HCT116 (cell line): ENCODE results near the gene THSD4. TPM values are rescaled to one million over a fixed set of nuclear protein-coding genes. Genes with fewer than 3 reads are reported as not detected.

Source experiments
- ATAC-seq: fragments of 200-7000 bp; cut with Tn5 transposase; 2 replicates; pipeline ENCODE4 v1.9.1; 2020; ENCODE audit warnings: mild to moderate bottlenecking, moderate library complexity
- BruUV-seq: library from RNA; stranded (reverse); fragments of 400-500 nt; replicated peaks from 2 replicates; lab custom pipeline; 2021; lab: Mats Ljungman, UMichigan
- CTCF ChIA-PET: fragments of 300-600 bp; sonication (Branson Sonifier 250); formaldehyde crosslinking; loops from one replicate; lab custom pipeline; 2021; ENCODE audit warnings: antibody characterized with exemption; lab: Charles Lee
- POLR2A ChIA-PET: fragments of 300-600, 350-600 bp; sonication (Branson Sonifier 250); formaldehyde crosslinking; loops from one replicate; lab custom pipeline; 2021; ENCODE audit warnings: antibody characterized with exemption; lab: Charles Lee
- RAD21 ChIA-PET, 2 experiments: fragments of 300-600 bp; sonication (Branson Sonifier 250); formaldehyde crosslinking; loops; one replicate each; lab custom pipeline; 2023; ENCODE audit warnings: low total read pairs in 2 of 2; ENCODE audit not compliant: uncharacterized antibody in 2 of 2, unreplicated experiment in 2 of 2, low non-redundant PET in 1 of 2; lab: Charles Lee
- DNase-seq: peaks from one replicate; pipeline ENCODE4 v3.0.0-alpha.2; 2010; ENCODE audit warnings: low read depth, low spot score
- H2AFZ ChIP-seq: fragments of 200-600 bp; shearing (Covaris generic), sonication (generic); 2 replicates; pipeline ENCODE4 v1.6.1; 2017; ENCODE audit warnings: low read depth, mixed run types, mixed read lengths, antibody characterized with exemption, low read length; ENCODE audit not compliant: poor library complexity, severe bottlenecking
- H3K27ac ChIP-seq: 2 replicates; pipeline ENCODE4 v1.5.1; 2012; ENCODE audit warnings: low read depth, low read length
- H3K27me3 ChIP-seq: fragments of 200-600 bp; sonication (generic); 2 replicates; pipeline ENCODE4 v1.6.1; 2016; ENCODE audit warnings: mixed run types, low read length, mixed read lengths; ENCODE audit not compliant: insufficient read depth
- H3K36me3 ChIP-seq, 2 experiments: fragments of 200-500 bp in 1 of 2; fragments of 200-600 bp in 1 of 2; sonication (Bioruptor generic) in 1 of 2; sonication (generic) in 1 of 2; 2 replicates each; pipeline versions ENCODE4 v1.5.1 to v1.6.1; 2014 to 2016; ENCODE audit warnings: low read length in 2 of 2, inconsistent platforms in 1 of 2, mixed read lengths in 1 of 2, mixed run types in 1 of 2; ENCODE audit not compliant: insufficient read depth in 2 of 2, control insufficient read depth in 1 of 2
- H3K4me1 ChIP-seq, 2 experiments: fragments of 200-600 bp in 1 of 2; sonication (generic) in 1 of 2; 2 replicates each; pipeline versions ENCODE4 v1.5.1 to v1.6.1; 2012 to 2017; ENCODE audit warnings: low read length in 2 of 2, inconsistent platforms in 1 of 2, mild to moderate bottlenecking in 1 of 2, mixed read lengths in 1 of 2, mixed run types in 1 of 2, moderate library complexity in 1 of 2; ENCODE audit not compliant: insufficient read depth in 2 of 2, control insufficient read depth in 1 of 2
- H3K4me2 ChIP-seq: fragments of 200-600 bp; sonication (generic); 2 replicates; pipeline ENCODE4 v1.6.1; 2017; ENCODE audit warnings: mixed run types, low read length, mixed read lengths
- H3K4me3 ChIP-seq, 2 experiments: fragments of 200-600 bp in 1 of 2; sonication (generic) in 1 of 2; replicated peaks in 1 of 2; 2 replicates each; pipeline ENCODE4 v1.5.1; 2011 to 2016; ENCODE audit warnings: low read length in 2 of 2, control low read depth in 1 of 2, low read depth in 1 of 2, mild to moderate bottlenecking in 1 of 2, mixed read lengths in 1 of 2, mixed run types in 1 of 2
- H3K79me2 ChIP-seq: fragments of 200-600 bp; sonication (generic); 2 replicates; pipeline ENCODE4 v1.6.1; 2017; ENCODE audit warnings: mild to moderate bottlenecking, mixed run types, low read length, moderate library complexity, mixed read lengths; ENCODE audit not compliant: insufficient read depth
- H3K9ac ChIP-seq: fragments of 200-600 bp; sonication (generic); 2 replicates; pipeline ENCODE4 v1.6.1; 2016; ENCODE audit warnings: low read length, mixed read lengths
- H3K9me2 ChIP-seq: fragments of 200-600 bp; sonication (generic), shearing (Covaris generic); 2 replicates; pipeline ENCODE4 v1.6.1; 2017; ENCODE audit warnings: mixed run types, mild to moderate bottlenecking, moderate library complexity; ENCODE audit not compliant: insufficient read depth
- H3K9me3 ChIP-seq, 2 experiments: fragments of 200-500 bp in 1 of 2; fragments of 200-600 bp in 1 of 2; sonication (Bioruptor generic) in 1 of 2; sonication (generic) in 1 of 2; 2 replicates each; pipeline ENCODE4 v1.6.1; 2014 to 2017; ENCODE audit warnings: low read length in 2 of 2, mixed read lengths in 2 of 2, inconsistent platforms in 1 of 2, low read depth in 1 of 2, mild to moderate bottlenecking in 1 of 2, mixed run types in 1 of 2, moderate library complexity in 1 of 2; ENCODE audit not compliant: control insufficient read depth in 1 of 2, insufficient read depth in 1 of 2
- H4K20me1 ChIP-seq: fragments of 200-600 bp; sonication (generic), shearing (Covaris generic); 2 replicates; pipeline ENCODE4 v1.6.1; 2017; ENCODE audit warnings: mixed run types, mild to moderate bottlenecking, moderate library complexity; ENCODE audit not compliant: insufficient read depth
- ATF3 ChIP-seq: IDR thresholded peaks from 2 replicates; pipeline ENCODE4 v1.6.1; 2012
- CBX3 ChIP-seq: IDR thresholded peaks from 2 replicates; pipeline ENCODE4 v1.6.1; 2012; ENCODE audit warnings: low read depth
- CTCF ChIP-seq, 3 experiments: fragments of 200-600 bp in 1 of 3; sonication (generic) in 1 of 3; IDR thresholded peaks in 2 of 3; conservative IDR thresholded peaks in 1 of 3; 2 replicates each; pipeline ENCODE4 v1.5.1; 2012 to 2017; ENCODE audit warnings: low read depth in 2 of 3, low read length in 2 of 3, antibody characterized with exemption in 1 of 3, borderline replicate concordance in 1 of 3, control low read depth in 1 of 3, mild to moderate bottlenecking in 1 of 3, mixed read lengths in 1 of 3, mixed run types in 1 of 3, moderate library complexity in 1 of 3; ENCODE audit not compliant: insufficient read depth in 1 of 3
- EGR1 ChIP-seq: IDR thresholded peaks from 2 replicates; pipeline ENCODE4 v1.6.1; 2012; ENCODE audit warnings: low read depth
- ELF1 ChIP-seq: IDR thresholded peaks from 2 replicates; pipeline ENCODE4 v1.6.1; 2012; ENCODE audit warnings: low read depth, borderline replicate concordance
- EZH2phosphoT487 ChIP-seq: fragments of 200-600 bp; IDR thresholded peaks from 2 replicates; pipeline ENCODE4 v1.6.1; 2018; ENCODE audit warnings: antibody characterized with exemption, borderline replicate concordance
- JUND ChIP-seq: IDR thresholded peaks from 2 replicates; pipeline ENCODE4 v1.6.1; 2012
- MAX ChIP-seq: IDR thresholded peaks from 2 replicates; pipeline ENCODE4 v1.6.1; 2012
- POLR2A ChIP-seq: IDR thresholded peaks from 2 replicates; pipeline ENCODE4 v1.7.0; 2011; ENCODE audit warnings: borderline replicate concordance; ENCODE audit not compliant: insufficient read depth, insufficient read length; ENCODE audit errors: extremely low read depth
- POLR2AphosphoS5 ChIP-seq: IDR thresholded peaks from 2 replicates; pipeline ENCODE4 v1.6.1; 2011; ENCODE audit warnings: mild to moderate bottlenecking, low read depth, low read length, moderate library complexity
- SIN3A ChIP-seq: IDR thresholded peaks from 2 replicates; pipeline ENCODE4 v1.6.1; 2012; ENCODE audit warnings: low read depth
- SP1 ChIP-seq: IDR thresholded peaks from 2 replicates; pipeline ENCODE4 v1.6.1; 2012; ENCODE audit warnings: low read depth
- SRF ChIP-seq: IDR thresholded peaks from 2 replicates; pipeline ENCODE4 v1.6.1; 2012; ENCODE audit warnings: low read depth
- TCF7L2 ChIP-seq: IDR thresholded peaks from 2 replicates; pipeline ENCODE4 v1.7.0; 2011; ENCODE audit warnings: borderline replicate concordance, inconsistent platforms; ENCODE audit not compliant: insufficient read depth, insufficient read length; ENCODE audit errors: extremely low read depth
- YY1 ChIP-seq: IDR thresholded peaks from 2 replicates; pipeline ENCODE4 v1.6.1; 2011; ENCODE audit warnings: low read length, low read depth, moderate library complexity, mild to moderate bottlenecking; ENCODE audit not compliant: insufficient replicate concordance; ENCODE audit errors: extremely low read depth
- ZBTB33 ChIP-seq: IDR thresholded peaks from 2 replicates; pipeline ENCODE4 v1.6.1; 2011; ENCODE audit warnings: mild to moderate bottlenecking, low read length, moderate library complexity; ENCODE audit not compliant: insufficient replicate concordance; ENCODE audit errors: extremely low read depth
- ZNF274 ChIP-seq: fragments of 200-500 bp; sonication (Bioruptor generic); IDR thresholded peaks from 2 replicates; pipeline ENCODE4 v1.6.1; 2014; ENCODE audit warnings: mild to moderate bottlenecking, low read depth, low read length, inconsistent platforms
- intact Hi-C: fragments of 100-400 bp; cut with micrococcal nuclease; formaldehyde crosslinking; loops from 2 replicates; pipeline ENCODE4 v1.10.0; 2022
- total RNA-seq: library from RNA; stranded (reverse); gene quantifications from one replicate; pipeline ENCODE4 v1.2.1, GENCODE V29; 2021; ENCODE audit not compliant: unreplicated experiment

Gene THSD4
- total RNA-seq, 1 experiment from 2014 or later = 30.5 TPM

GRCh38 chr15:71110405-71111180 lies 4.7 kb upstream of the THSD4 start:
- Histone ChIP-seq H3K4me1 (peaks cover 11 to 12% of the 10 kb centered on the region in 2 experiments; a peak in 3 of 4 replicates), H4K20me1 (no peaks in the 10 kb centered on the region), H3K4me3 (no peak overlapping the region), H3K9me3 (no peaks in the 10 kb centered on the region), H3K27me3 (no peaks in the 10 kb centered on the region), H2AFZ (no peak overlapping the region), H3K27ac (no peak overlapping the region), H3K79me2 (no peaks in the 10 kb centered on the region), H3K4me2 (no peak overlapping the region), H3K9me2 (no peaks in the 10 kb centered on the region), H3K9ac (no peak overlapping the region), H3K36me3 (no peaks in the 10 kb centered on the region)
- RAD21 ChIA-PET = no interaction called here
- DNase-seq = no peak
- intact Hi-C loops = loop anchor here (10.0 kb wide), 1 partner anchor 216 kb away; the partner anchor contains the start of genes LRRC49 and THAP10
- CTCF ChIA-PET = no interaction called here
- no peak for TF ChIP-seq ZNF274
- no peak for TF ChIP-seq SIN3A
- no peak for TF ChIP-seq EZH2phosphoT487
- TF ChIP-seq POLR2A = no peak
- TF ChIP-seq YY1 = no peak
- no peak for TF ChIP-seq ZBTB33
- TF ChIP-seq JUND = no peak
- TF ChIP-seq ELF1 = no peak
- TF ChIP-seq TCF7L2 = no peak
- TF ChIP-seq CBX3 = no peak
- no peak for TF ChIP-seq POLR2AphosphoS5
- TF ChIP-seq SP1 = no peak
- TF ChIP-seq CTCF (IDR thresholded peaks at IDR 0.05 in 2 of 3, conservative IDR thresholded peaks at IDR 0.05 in 1 of 3; ENCODE audit: borderline replicate concordance in 1 of 3, insufficient read depth in 1 of 3, low read depth in 2 of 3, low read length in 2 of 3) = no peak
- no peak for TF ChIP-seq MAX
- no peak for TF ChIP-seq ATF3
- TF ChIP-seq SRF = no peak
- no peak for TF ChIP-seq EGR1
- no peak for ATAC-seq
- POLR2A ChIA-PET = no interaction called here
- no TSS peak for BruUV-seq
